Natural killer cell (primary cell): ENCODE results near the gene FAM227B. TPM values are rescaled to one million over a fixed set of nuclear protein-coding genes. Genes with fewer than 3 reads are reported as not detected.

Source experiments
- ATAC-seq, 3 donors: fragments of 150-1000 bp in 2 of 3; fragments of 200-7000 bp in 1 of 3; cut with Tn5 transposase; 1 replicate in 1 of 3; 2 replicates in 2 of 3; pipeline ENCODE4 v1.10.0; 2021; ENCODE audit warnings: mild to moderate bottlenecking in 2 of 3, moderate library complexity in 2 of 3
- DNase-seq, 2 donors: peaks; one replicate each; pipeline versions ENCODE4 v3.0.0 to v3.0.0-alpha.2; 2013 to 2021; ENCODE audit warnings: mixed read lengths in 1 of 2
- H3K27ac ChIP-seq: one replicate; pipeline ENCODE4 v1.5.1; 2013; ENCODE audit warnings: mild to moderate bottlenecking, low read length
- H3K27me3 ChIP-seq: one replicate; pipeline ENCODE4 v1.6.1; 2013; ENCODE audit warnings: low read length; ENCODE audit not compliant: control insufficient read depth, insufficient read depth
- H3K36me3 ChIP-seq: one replicate; pipeline ENCODE4 v1.6.1; 2013; ENCODE audit warnings: low read length; ENCODE audit not compliant: control insufficient read depth, insufficient read depth
- H3K4me1 ChIP-seq: one replicate; pipeline ENCODE4 v1.6.1; 2013; ENCODE audit warnings: low read length; ENCODE audit not compliant: control insufficient read depth, insufficient read depth
- H3K4me3 ChIP-seq: one replicate; pipeline ENCODE4 v1.5.1; 2013; ENCODE audit warnings: low read length
- H3K9me3 ChIP-seq: one replicate; pipeline ENCODE4 v1.6.1; 2013; ENCODE audit warnings: low read length; ENCODE audit not compliant: control insufficient read depth, insufficient read depth
- H3K27ac Mint-ChIP-seq, 2 donors: one replicate each; pipeline ENCODE4 v1.8.0; 2022; ENCODE audit warnings: mild to moderate bottlenecking in 2 of 2, mixed read lengths in 2 of 2, moderate library complexity in 1 of 2
- H3K27me3 Mint-ChIP-seq, 2 donors: one replicate each; pipeline ENCODE4 v1.8.0; 2022; ENCODE audit warnings: low read depth in 2 of 2, mixed read lengths in 2 of 2
- H3K36me3 Mint-ChIP-seq: one replicate; pipeline ENCODE4 v1.8.0; 2022; ENCODE audit warnings: mixed read lengths
- H3K4me1 Mint-ChIP-seq, 2 donors: one replicate each; pipeline ENCODE4 v1.8.0; 2022; ENCODE audit warnings: mixed read lengths in 2 of 2
- H3K4me3 Mint-ChIP-seq: one replicate; pipeline ENCODE4 v1.8.0; 2022; ENCODE audit warnings: mild to moderate bottlenecking, moderate library complexity, mixed read lengths
- H3K9me3 Mint-ChIP-seq, 2 donors: one replicate each; pipeline ENCODE4 v1.8.0; 2022; ENCODE audit warnings: mixed read lengths in 2 of 2
- CTCF ChIP-seq: fragments of 200-600 bp; IDR thresholded peaks from one replicate; pipeline ENCODE4 v1.8.0; 2022; ENCODE audit warnings: antibody characterized with exemption
- WGBS: methylation state at CpG from one replicate; pipeline ENCODE4 v1.1.7; 2013; ENCODE audit warnings: missing lambda C conversion rate; ENCODE audit not compliant: insufficient coverage; 5-methylcytosine and 5-hydroxymethylcytosine counted together
- intact Hi-C: fragments of 100-400 bp; cut with micrococcal nuclease; formaldehyde crosslinking; loops from one replicate; pipeline ENCODE4 v1.14.2; 2022
- total RNA-seq, 4 donors: library from RNA; stranded (reverse); fragments of 120-200 nt in 1 of 4; gene quantifications; one replicate each; pipeline versions ENCODE4 v1.2.3 to v1.2.4, GENCODE V29; 2013 to 2022

The FAM227B gene
- total RNA-seq, 3 donors from 2014 or later (not counting 1 experiment from before 2014, with no cell fraction given), result 3.8 to 5.0 (median 4.9) TPM

GRCh38 chr15:49387471-49387870 is 233.1 kb downstream of the FAM227B start:
- no peak for TF ChIP-seq CTCF
- Histone ChIP-seq H3K4me3 (no peak overlapping the region), H3K27me3 (no peaks in the 10 kb centered on the region), H3K36me3 (no peaks in the 10 kb centered on the region), H3K27ac (no peak overlapping the region), H3K9me3 (no peaks in the 10 kb centered on the region), H3K4me1 (no peaks in the 10 kb centered on the region)
- Mint-ChIP-seq H3K4me1 (no peaks in the 10 kb centered on the region), H3K27me3 (peaks cover 0 to 6% of the 10 kb centered on the region in 2 donors), H3K36me3 (no peaks in the 10 kb centered on the region), H3K27ac (no peak overlapping the region), H3K9me3 (no peaks in the 10 kb centered on the region), H3K4me3 (no peak overlapping the region)
- ATAC-seq, result no peak
- DNase-seq, result no peak
- WGBS, result no CpG with 5 or more reads among the region's 2 CpGs
- intact Hi-C loops, result no loop called here

GRCh38 chr15:49383266-49383665 is 237.4 kb downstream of the FAM227B start:
- 50% methylated on average over 1 of the region's 1 CpG for WGBS
- no peak overlapping the region for H3K4me3 ChIP-seq
- no peak for DNase-seq
- H3K27ac ChIP-seq, result no peak overlapping the region
- peaks cover 4 to 10% of the 10 kb centered on the region in 2 donors for H3K27me3 Mint-ChIP-seq
- no peaks in the 10 kb centered on the region for H3K4me1 ChIP-seq
- no peaks in the 10 kb centered on the region for H3K27me3 ChIP-seq
- no peaks in the 10 kb centered on the region for H3K9me3 Mint-ChIP-seq
- H3K4me1 Mint-ChIP-seq, result no peaks in the 10 kb centered on the region
- H3K4me3 Mint-ChIP-seq, result no peak overlapping the region
- TF ChIP-seq CTCF, result no peak
- no peaks in the 10 kb centered on the region for H3K36me3 Mint-ChIP-seq
- H3K9me3 ChIP-seq, result no peaks in the 10 kb centered on the region
- H3K36me3 ChIP-seq, result no peaks in the 10 kb centered on the region
- intact Hi-C loops, result no loop called here
- no peak for ATAC-seq
- H3K27ac Mint-ChIP-seq, result no peak overlapping the region

GRCh38 chr15:49382394-49382793 is 238.2 kb downstream of the FAM227B start:
- DNase-seq (no peak), ATAC-seq (no peak)
- Histone ChIP-seq H3K27ac (no peak overlapping the region), H3K4me1 (no peaks in the 10 kb centered on the region), H3K27me3 (no peaks in the 10 kb centered on the region), H3K4me3 (no peak overlapping the region), H3K9me3 (no peaks in the 10 kb centered on the region), H3K36me3 (no peaks in the 10 kb centered on the region)
- Mint-ChIP-seq H3K4me3 (no peak overlapping the region), H3K9me3 (no peaks in the 10 kb centered on the region), H3K27ac (no peak overlapping the region), H3K4me1 (no peaks in the 10 kb centered on the region), H3K36me3 (no peaks in the 10 kb centered on the region), H3K27me3 (peaks cover 3 to 10% of the 10 kb centered on the region in 2 donors)
- intact Hi-C loops, result no loop called here
- no peak for TF ChIP-seq CTCF

GRCh38 chr15:49380912-49381311 is 239.7 kb downstream of the FAM227B start:
- no peak for DNase-seq
- H3K4me1 Mint-ChIP-seq, result no peaks in the 10 kb centered on the region
- Histone ChIP-seq H3K27me3 (no peaks in the 10 kb centered on the region), H3K27ac (no peak overlapping the region), H3K36me3 (no peaks in the 10 kb centered on the region), H3K4me3 (no peak overlapping the region), H3K4me1 (no peaks in the 10 kb centered on the region), H3K9me3 (no peaks in the 10 kb centered on the region)
- no peak overlapping the region for H3K4me3 Mint-ChIP-seq
- peaks cover 0 to 10% of the 10 kb centered on the region in 2 donors for H3K27me3 Mint-ChIP-seq
- WGBS, result 93% methylated on average over 4 of the region's 5 CpGs
- no peak overlapping the region for H3K27ac Mint-ChIP-seq
- TF ChIP-seq CTCF, result no peak
- intact Hi-C loops, result no loop called here
- no peaks in the 10 kb centered on the region for H3K36me3 Mint-ChIP-seq
- ATAC-seq, result no peak
- no peaks in the 10 kb centered on the region for H3K9me3 Mint-ChIP-seq
